Fibroblast of the aortic adventitia (primary cell): ENCODE data around the gene LRRC43. TPM values are rescaled to one million over a fixed set of nuclear protein-coding genes. Genes with fewer than 3 reads are reported as not detected.

Experiments
- DNase-seq: peaks from one replicate; pipeline ENCODE4 v3.0.0-alpha.2; 2010; ENCODE audit warnings: low read depth
- H3K4me3 ChIP-seq: 2 replicates; pipeline ENCODE4 v1.5.1; 2011; ENCODE audit warnings: low read depth, mild to moderate bottlenecking, control low read depth, low read length, moderate library complexity
- total RNA-seq: library from RNA; depleted of rRNA; stranded (reverse); fragments of >200 nt; gene quantifications from 2 replicates; pipeline ENCODE4 v1.2.3, GENCODE V29; 2012; ENCODE audit warnings: low replicate concordance
- TF ChIP-seq, protein P1 (sequence below): IDR thresholded peaks from 2 replicates; pipeline ENCODE4 v1.5.1; 2011; ENCODE audit warnings: mild to moderate bottlenecking, low read length, control low read depth, inconsistent platforms; ENCODE audit not compliant: insufficient read depth

Gene LRRC43
- total RNA-seq, 1 donor = 3.5 TPM

DNA sequence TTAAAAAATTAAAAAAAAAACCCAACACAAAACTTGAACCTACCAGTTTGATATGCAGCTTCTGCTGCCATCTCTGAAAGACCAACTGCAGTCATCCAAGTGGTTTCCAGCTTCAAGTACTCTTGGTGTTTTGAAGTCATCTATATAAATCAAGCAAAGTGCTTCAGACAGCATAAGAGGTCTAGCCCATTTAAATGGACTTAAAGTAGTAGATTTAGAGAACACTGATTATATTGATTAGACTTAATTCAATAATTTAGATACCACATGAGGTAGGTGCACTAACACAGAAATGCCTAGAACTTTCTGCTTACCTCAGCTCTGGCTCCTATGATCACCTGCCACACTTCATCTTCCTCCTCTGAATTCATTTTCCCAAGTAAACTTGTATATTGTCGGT, 33.5 kb downstream of the LRRC43 start:
- TF ChIP-seq, protein P1, sequence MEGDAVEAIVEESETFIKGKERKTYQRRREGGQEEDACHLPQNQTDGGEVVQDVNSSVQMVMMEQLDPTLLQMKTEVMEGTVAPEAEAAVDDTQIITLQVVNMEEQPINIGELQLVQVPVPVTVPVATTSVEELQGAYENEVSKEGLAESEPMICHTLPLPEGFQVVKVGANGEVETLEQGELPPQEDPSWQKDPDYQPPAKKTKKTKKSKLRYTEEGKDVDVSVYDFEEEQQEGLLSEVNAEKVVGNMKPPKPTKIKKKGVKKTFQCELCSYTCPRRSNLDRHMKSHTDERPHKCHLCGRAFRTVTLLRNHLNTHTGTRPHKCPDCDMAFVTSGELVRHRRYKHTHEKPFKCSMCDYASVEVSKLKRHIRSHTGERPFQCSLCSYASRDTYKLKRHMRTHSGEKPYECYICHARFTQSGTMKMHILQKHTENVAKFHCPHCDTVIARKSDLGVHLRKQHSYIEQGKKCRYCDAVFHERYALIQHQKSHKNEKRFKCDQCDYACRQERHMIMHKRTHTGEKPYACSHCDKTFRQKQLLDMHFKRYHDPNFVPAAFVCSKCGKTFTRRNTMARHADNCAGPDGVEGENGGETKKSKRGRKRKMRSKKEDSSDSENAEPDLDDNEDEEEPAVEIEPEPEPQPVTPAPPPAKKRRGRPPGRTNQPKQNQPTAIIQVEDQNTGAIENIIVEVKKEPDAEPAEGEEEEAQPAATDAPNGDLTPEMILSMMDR = no peak
- H3K4me3 ChIP-seq = no peak overlapping the region
- no peak for DNase-seq

DNA sequence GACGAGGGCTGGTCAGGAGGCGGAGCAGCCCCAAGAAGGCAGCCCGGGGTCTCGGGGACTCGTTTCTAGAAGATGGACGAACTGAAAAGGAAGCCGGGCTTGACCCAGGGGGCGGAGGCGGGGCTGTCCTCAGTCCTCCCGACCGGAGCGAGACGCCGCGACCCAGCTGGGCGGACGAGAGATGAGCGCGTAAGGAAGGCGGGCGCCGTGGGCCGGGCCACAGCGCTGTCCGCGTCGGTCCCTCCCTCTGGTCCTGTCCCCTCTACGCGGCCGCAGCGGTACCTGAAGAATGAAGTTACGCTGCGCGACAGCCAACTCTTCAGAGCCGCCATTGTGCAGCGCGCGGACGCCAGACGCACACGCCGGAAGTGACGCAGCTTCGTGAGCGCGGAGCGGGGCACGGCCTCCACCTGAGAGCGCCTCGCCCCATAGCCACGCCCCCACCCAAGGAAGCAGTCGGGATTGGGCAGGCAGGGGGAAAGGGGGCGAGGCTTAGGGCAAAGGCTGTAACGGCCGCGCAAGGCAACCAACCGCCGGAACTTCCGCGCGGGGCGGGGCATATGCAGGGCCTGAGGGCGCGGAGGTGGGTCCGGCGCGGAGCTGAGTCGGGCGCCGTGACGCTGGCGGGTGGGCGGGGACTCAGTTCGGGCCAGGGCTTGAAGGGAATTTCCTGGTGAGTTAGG, 42.9 kb downstream of the LRRC43 start, which contains the start of gene DIABLO:
Gene DIABLO (minus strand): TSS at position 370 of the 683 bp plus-strand sequence. CDS start 38 bp downstream, at position 332.
- peak within 1 kb of the TSS; percentile 92 for H3K4me3 ChIP-seq
- peak; percentile 98 for DNase-seq
- TF ChIP-seq, protein P1 = no peak

DNA sequence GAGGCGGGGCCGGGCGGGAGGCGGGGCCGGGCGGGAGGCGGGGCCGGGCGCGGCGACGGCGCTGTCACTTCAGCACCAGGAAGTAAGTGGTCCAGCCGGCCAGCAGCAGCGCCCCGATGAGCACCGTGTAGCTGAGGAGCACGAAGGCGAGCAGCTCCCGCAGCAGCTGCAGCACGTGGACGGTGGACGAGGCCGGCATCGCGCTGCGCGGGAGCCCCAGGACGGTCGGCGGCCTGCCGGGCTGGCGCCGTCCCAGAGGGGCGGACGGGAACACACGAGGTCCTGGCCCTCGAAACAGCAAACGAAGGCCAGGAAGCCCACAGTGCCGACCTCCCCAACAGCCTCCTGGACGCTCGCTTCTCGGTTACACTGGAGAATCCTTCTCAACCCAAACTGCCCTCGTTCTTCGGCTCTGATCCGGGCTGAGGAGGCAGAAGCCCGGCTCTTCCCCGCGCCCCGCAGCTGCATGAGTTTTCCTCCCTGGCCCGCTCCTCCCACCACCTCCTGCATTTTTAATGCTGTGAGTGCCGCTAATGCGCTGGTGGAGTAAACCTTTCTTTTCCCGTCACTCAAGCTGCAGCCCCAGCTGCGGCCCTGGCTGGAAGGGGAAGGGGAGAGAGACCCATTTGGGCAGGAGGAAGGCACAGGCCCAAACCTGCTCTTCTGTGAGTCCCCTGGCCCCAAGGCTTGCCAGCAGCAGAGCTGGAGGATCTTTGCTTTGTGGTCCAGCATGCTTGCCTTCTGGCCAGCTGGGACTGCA, 43.6 kb downstream of the LRRC43 start:
- TF ChIP-seq, protein P1 = no peak
- DNase-seq = no peak
- H3K4me3 ChIP-seq = peak overlapping the region; percentile 64

DNA sequence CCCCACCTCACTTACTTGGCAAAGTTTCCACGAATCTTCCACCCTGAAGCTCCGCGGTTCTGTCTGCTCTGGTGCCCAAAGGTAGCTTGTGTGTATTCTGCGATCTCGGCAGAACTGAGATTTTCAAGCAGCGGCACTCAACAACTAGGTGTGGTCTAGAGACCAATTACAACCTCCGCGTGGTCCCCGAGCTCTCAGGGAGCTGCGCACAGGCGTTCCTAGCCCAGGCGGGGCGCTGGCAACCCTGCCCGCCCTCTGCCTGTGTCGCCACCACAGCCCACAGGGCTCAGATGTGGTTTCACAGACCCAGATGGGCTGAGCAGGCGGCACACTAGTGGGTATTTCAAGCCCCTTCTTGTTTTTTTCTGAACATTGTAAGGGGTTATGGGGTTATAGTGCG, 44.4 kb downstream of the LRRC43 start:
- TF ChIP-seq, protein P1 = no peak
- H3K4me3 ChIP-seq = no peak overlapping the region

DNA sequence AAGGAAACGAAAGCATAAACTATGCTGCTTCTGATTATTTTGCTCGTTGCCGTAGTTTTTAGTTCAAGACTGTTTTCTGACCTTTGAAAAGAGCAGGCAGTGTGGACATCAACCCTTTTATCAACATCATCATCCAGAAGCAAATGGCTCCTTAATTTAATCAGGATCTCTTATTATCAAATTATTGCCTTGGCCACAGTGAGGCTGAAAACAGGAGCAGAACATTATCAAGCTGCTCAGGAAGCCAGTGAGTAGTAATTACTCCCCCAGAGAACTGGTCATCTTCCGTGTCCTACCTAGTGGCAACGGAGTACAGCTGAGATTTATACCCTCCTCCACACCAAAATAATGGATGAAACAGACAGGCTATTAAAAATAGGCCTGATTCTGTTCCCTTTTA, 45.2 kb downstream of the LRRC43 start:
- no peak for DNase-seq
- TF ChIP-seq, protein P1 = no peak
- H3K4me3 ChIP-seq = no peak overlapping the region

More for the DNA sequence above, 44.4 kb downstream of the LRRC43 start:
- no peak for DNase-seq

DNA sequence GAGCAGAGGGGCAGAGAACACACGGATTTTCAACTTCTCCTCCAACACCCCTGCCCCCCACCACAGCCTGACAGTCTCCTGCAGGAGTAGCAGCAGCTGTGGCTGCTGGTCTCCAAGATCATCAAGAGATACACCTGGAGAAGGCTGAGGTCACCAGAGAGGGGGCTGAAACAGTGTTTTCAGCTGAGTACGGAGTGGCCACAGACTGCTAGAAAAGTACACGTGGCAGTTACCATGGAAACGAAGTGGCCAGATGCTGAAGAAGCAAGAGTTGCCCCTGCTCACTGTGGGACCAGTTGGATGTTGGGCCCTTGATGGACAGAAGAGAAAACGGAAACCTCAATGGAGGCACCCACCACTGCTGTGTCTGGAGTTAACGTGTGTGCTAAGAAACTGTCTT, 47.9 kb downstream of the LRRC43 start:
- no peak overlapping the region for H3K4me3 ChIP-seq
- no peak for DNase-seq
- TF ChIP-seq, protein P1 = no peak
